Femur (tissue), 1 donor: ENCODE results near the gene VSTM2B.
A peak's percentile ranks its signal among the peaks of the same experiment; 100 is the strongest.

ENCODE experiments used
- DNase-seq: peaks from one replicate; pipeline ENCODE4 v3.0.0-alpha.2; 2017

The VSTM2B gene

DNA sequence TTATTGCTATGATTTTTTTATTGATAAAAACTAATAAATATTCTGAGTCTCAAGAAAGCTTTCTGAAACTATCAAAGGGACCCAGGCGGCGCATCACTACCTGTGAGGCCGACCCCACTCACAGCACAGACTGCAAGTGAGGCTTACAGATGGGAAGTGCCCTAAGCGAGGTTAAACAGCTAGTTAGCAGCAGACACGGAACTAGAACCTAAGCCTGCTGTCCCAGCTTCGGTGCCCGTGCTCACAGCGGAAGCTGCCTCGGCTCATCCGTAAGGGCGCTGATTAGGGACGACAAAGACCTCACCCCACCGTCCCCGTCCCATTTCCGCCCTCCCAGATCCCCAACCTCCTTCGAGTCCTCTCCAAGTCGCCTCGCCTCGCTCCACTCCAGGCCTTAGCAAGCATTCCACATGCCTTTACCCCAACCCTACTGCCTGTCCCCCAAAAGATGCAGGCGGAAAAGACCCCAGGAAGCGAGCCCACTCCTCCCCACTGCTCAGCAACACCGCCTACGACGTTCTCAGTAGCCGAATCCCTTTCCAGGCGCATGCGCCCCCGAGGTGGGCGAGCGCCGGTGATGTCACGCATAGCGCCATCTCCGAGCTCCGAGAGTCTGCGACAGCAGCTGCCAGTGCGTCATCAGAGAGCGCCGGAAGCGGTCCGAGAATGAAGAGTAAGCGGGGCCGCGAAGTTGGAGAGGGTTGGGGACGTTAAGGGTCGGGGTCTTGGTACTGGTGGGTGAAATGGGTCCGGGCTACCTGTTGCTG, 80.0 kb downstream of the VSTM2B start, which contains the start of gene POP4:
POP4 (plus strand) TSS at position 631 of the 767 bp plus-strand sequence; CDS start at position 667, 36 bp downstream.
- DNase-seq, result peak; percentile 98

GRCh38 chr19:29606420-29606747, 80.6 kb downstream of the VSTM2B start:
- DNase-seq, result no peak

GRCh38 chr19:29609636-29610035, 83.8 kb downstream of the VSTM2B start:
- DNase-seq, result no peak

DNA sequence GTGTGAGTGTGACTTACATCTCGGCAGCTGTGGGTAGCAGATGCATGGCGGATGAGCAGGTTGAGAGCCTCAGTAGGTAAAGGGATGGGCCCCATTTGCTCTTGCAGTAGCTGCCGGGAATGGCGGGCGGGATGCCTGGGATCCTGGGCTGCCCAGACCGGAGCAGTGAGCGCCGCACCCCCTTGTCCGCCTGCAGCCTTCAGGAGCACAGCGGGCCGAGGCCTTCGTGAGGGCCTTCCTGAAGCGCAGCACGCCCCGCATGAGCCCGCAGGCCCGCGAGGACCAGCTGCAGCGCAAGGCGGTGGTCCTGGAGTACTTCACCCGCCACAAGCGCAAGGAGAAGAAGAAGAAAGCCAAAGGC, 84.4 kb downstream of the VSTM2B start:
- DNase-seq, result no peak

DNA sequence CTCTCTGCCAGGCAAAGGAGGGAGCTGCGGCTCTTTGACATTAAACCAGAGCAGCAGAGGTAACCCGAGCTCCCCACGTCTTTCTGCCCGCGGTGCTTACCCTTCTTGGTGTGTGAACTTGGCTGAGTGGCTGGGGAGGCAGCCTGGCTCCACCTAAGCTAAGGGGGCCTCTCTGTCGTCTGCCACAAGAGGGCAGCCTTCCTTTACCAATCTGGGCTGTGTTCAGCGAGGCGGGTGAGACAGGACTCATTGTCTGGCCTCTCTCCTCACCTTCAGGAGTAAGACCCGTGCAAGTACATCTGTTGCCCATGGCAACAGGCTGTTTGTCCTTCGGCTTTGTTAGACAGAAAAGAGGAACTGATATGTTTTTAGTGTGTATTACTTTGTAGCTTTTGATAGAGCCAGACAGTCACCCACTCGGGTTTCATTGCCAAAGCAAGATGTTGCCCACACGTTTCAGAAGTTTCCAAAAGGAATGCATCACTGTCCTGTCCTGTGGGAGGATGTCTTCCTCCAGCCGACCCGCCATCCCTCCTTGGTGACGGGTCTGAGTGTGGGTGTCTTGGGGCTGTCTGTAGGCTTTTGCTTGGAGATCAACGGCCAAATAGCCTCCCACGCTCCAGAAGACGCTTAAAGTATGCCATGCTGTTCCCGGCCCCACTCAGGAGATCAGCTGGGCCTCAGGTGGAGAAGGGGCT, 84.9 kb downstream of the VSTM2B start:
- DNase-seq, result peak; percentile 85

- DNase-seq, result no peak
Observed at GRCh38 chr19:29612121-29612520, 86.3 kb downstream of the VSTM2B start.

DNA sequence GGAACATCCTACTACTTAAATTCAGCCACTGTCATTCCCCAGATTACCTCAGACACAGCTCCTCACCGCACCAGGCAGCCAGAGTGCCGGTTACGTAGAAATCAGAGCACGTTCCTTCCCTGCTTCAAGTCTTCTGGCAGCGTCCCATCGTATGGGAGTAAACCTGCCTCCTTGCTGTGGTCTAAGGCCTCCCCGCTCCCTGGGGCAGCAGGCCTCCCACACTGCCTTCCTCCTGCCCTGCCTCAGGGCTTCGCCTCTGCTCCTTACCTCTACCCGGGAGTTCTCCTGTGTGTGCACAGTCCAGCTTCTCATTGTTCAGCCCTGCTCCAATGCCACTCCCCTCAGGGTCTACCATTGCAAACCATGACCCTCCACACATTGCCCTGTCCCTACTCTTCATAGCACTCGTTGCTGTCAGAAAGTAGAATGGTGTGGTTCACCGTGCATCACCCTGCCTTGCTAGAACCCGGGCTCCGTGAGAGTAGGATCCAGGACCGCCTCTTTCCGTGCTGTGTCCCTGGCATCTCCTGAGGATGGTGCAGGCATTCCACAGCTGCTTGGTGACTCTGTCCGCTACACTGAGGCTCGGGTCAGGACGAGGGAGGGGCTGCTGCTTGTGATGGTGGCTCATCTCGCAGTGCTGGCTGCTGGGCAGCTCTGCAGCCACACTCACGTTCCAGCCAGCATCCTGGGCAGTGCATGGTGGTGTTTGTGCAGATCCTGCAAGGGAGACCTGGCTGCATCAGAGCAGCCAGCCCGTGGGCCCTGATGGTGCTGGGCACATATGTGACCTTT, 87.2 kb downstream of the VSTM2B start:
- no peak for DNase-seq

DNA sequence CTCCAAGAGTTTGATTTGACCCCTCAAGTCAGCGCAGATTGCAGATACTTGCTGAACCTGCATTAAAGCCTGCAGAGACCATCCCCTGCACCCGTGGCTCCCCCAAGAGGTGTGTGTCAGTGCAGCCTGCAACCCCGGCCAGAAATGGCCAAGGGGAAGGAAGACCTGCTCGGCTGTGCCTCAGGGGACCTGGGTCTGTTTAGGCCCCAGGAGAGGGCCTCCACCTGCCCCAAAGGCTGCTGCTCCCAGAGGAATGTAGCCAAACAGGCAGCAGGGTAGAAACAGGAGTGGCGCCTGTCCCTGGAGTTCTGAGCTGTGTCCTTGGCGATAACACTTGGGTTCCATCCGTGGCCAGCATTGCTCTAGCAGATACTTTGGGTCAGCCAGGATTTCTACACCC, 88.3 kb downstream of the VSTM2B start:
- no peak for DNase-seq
